ENCODE results near the gene ANKRD29.

DNA sequence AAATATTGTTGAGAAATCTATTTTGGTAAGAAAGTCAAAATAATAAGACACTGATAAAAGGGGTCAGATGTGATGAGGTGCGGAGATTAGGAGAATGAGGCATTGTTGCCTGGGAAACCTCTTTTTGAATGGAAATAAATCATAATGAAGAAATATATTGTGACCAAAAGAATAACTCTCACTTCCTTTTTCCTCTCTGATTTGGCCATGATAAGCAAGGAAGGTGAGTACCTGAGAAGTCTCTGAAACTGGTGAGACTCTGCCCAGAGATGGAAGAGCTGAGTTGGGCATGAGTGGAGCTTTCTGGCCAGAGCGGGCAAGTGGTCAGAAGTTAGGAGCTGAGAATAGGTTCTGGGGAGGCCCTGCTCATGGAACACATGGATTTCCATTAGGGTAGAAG, 38.3 kb upstream of the ANKRD29 start:
- TF ChIP-seq CTCF (optimal IDR thresholded peaks at IDR 0.05 in 1 of 3, IDR thresholded peaks at IDR 0.05 in 1 of 3, conservative IDR thresholded peaks at IDR 0.05 in 1 of 3; ENCODE audit: extremely low read depth in 1 of 3, insufficient read depth in 2 of 3, low read length in 3 of 3) (no peak), EZH2 (IDR thresholded peaks at IDR 0.05; ENCODE audit: low read length) (no peak)

Data from keratinocyte (primary cell).